Astrocyte of the spinal cord (primary cell): ENCODE measurements around the gene PDGFRA.
A peak's percentile ranks its signal among the peaks of the same experiment; 100 is the strongest.

ENCODE experiments used
- DNase-seq: peaks from one replicate; pipeline ENCODE4 v3.0.0; 2011; ENCODE audit warnings: low read depth, low spot score
- H3K4me3 ChIP-seq: 2 replicates; pipeline ENCODE4 v1.5.1; 2011; ENCODE audit warnings: low read depth, mild to moderate bottlenecking, low read length, moderate library complexity
- in situ Hi-C: cut with HindIII; loops from 2 replicates; pipeline ENCODE4 v1.10.0; 2017; ENCODE audit warnings: low sequenced_read_pairs
- TF ChIP-seq, protein P1 (sequence below): IDR thresholded peaks from 2 replicates; pipeline ENCODE4 v1.5.1; 2012; ENCODE audit warnings: low read depth, mild to moderate bottlenecking, low read length, inconsistent platforms

The PDGFRA gene

DNA sequence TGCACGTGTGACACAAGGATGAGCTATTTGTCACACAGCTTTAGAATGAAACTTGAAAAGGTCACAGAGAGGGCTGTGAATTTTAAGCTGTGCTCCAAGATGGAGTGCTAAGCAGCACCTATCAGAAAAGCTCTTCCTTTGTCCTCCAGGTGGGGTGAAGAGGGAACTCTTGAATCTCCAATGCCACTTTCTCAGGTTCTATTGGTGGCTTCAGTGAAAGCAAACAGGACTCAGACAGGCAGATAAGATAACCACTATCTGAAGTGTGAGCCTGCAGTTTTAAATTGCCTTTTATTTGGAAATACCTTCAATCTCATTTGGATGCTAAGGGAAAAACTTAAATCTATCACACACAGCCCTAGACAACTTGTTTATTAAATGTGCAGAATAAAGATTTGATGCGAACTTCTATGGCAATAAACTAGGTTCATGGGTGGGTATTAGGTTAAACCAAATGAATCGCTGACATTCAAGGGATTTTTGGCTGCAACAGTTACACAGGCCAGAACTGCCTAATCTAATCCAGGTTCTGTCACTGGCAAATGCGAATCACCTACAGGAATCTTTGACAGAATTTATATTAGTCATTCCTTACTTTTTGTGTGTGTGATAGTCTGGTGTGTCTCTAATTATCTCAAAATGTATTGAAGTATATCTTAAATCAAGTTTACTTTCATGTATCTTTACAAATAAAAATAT lies 13.6 kb upstream of the PDGFRA start:
- TF ChIP-seq, protein P1, sequence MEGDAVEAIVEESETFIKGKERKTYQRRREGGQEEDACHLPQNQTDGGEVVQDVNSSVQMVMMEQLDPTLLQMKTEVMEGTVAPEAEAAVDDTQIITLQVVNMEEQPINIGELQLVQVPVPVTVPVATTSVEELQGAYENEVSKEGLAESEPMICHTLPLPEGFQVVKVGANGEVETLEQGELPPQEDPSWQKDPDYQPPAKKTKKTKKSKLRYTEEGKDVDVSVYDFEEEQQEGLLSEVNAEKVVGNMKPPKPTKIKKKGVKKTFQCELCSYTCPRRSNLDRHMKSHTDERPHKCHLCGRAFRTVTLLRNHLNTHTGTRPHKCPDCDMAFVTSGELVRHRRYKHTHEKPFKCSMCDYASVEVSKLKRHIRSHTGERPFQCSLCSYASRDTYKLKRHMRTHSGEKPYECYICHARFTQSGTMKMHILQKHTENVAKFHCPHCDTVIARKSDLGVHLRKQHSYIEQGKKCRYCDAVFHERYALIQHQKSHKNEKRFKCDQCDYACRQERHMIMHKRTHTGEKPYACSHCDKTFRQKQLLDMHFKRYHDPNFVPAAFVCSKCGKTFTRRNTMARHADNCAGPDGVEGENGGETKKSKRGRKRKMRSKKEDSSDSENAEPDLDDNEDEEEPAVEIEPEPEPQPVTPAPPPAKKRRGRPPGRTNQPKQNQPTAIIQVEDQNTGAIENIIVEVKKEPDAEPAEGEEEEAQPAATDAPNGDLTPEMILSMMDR, result no peak
- in situ Hi-C loops, result no loop called here
- no peak overlapping the region for H3K4me3 ChIP-seq
- no peak for DNase-seq

DNA sequence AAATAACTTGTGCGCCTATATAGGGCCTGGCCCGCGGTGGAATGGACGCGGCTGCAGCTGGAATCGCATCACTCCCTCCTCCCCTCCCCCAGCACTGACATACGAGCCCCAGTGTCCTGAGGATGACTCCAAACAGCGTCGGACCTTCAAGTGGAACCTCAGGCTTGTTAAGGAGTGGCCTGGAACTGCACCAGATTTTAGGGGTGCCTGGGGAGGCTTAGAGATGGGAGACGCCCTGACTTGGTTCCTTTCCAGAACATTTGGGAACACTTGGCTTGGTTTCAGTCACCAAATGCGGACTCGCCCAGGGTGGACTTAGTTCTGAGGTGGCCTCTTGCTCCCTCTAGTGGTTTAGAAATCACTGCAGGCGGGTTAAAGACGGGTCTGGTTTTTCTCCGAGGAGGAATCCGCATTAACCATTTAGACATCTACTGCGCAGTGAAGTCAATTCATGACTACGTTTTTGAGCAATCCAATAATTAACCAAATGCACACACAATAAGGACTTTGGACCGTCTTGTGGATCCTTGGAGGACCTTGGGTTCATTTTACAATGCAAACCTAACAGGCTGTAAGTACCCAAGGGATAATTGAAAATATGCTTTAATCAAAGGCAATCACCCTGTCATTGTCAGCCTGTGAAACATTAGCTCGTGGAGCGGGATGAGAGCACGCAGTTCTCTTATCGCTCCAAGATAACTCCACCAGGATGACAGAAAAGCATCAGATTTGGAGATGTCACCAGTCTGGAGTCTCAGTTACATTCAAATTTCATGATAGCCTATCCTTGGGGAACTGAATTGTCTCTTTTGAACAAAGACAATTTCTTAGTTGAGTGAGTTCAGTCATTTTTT lies 11.2 kb upstream of the PDGFRA start:
- peak; percentile 85 for DNase-seq
- TF ChIP-seq, protein P1, result peak; percentile 85
- peak overlapping the region; percentile 49 for H3K4me3 ChIP-seq
- in situ Hi-C loops, result no loop called here

DNA sequence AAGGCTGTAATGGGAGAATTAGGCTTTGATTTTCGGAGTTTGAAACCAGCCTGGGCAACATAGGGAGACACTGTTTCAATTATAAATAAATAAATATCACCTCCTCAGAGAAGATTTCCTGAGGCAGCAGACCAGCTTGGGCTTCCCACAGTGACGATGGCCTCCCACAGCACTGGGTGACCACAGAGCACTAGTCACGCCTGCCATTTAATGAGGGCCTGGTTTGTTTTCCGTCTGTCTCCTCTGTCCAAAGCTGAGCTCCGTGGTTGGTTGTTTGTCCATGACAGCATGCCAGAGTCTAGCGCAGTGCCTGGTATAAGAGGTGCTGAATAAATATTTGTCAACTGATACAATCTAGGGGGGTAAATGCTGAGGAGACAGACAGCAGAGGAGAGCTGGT lies 10.4 kb upstream of the PDGFRA start:
- in situ Hi-C loops, result no loop called here
- H3K4me3 ChIP-seq, result no peak overlapping the region
- DNase-seq, result no peak
- TF ChIP-seq, protein P1, result no peak

DNA sequence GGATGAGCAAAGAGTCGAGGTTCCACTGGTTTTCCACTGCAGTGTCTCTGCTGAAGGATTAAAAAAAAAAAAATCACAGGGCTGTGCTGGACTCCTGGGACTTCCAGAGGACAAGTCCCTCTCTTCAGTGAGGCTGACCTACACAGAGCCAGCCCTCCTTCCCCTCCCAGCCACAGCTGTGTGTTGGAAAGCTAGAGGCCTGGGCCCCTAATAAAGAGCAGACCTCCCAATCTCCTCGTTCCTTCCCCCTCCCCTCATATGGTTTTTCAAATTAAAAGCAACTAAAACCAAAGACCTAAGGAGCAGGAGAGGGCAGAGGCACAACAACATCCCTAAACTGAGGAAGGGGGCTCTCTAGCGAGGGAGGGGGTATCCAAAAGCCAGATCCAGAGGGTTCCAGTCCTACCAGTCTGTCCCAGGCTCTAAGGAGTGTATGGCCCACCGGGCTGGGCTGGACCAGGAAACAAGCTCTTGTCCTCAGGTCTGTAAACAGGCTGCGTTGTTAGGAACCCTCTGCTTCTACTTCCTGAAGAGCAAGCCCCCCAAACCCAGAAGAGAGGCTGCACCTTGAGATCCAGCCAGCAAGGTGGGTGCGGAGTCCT lies 4.0 kb upstream of the PDGFRA start:
- H3K4me3 ChIP-seq, result no peak overlapping the region
- TF ChIP-seq, protein P1, result no peak
- no peak for DNase-seq
- in situ Hi-C loops, result no loop called here

- peak; percentile 16 for DNase-seq
- peak overlapping the region; percentile 8 for H3K4me3 ChIP-seq
- TF ChIP-seq, protein P1, result no peak
- in situ Hi-C loops, result no loop called here
These were observed 3.3 kb upstream of the PDGFRA start for GRCh38 chr4:54225598-54226403.
